Measurements from ENCODE around the gene NOL3. TPM values are rescaled to one million over a fixed set of nuclear protein-coding genes. Genes with fewer than 3 reads are reported as not detected.

The NOL3 gene
- total and polyA plus RNA-seq, 9 of the 15 experiments (the other 6 are each of a cell fraction or from before 2014, with no cell fraction given) = 0.45 to 14.0 (median 5.4) TPM

- TF ChIP-seq MNT (conservative IDR thresholded peaks at IDR 0.05) (no peak; a peak in 1 of 4 replicates), RAD21 (CRISPR knock-in tag; conservative IDR thresholded peaks at IDR 0.05 in 1 of 2, IDR thresholded peaks at IDR 0.05 in 1 of 2) (peak; percentile 83 to 91), NFE2 (IDR thresholded peaks at IDR 0.05; ENCODE audit: low read depth) (no peak), CTBP1 (IDR thresholded peaks at IDR 0.05; ENCODE audit: borderline replicate concordance) (peak; percentile 96), AFF4 (CRISPR knock-in tag; IDR thresholded peaks at IDR 0.05) (no peak), SAFB (IDR thresholded peaks at IDR 0.05; ENCODE audit: borderline replicate concordance, low read depth, low read length) (no peak), ZNF165 (CRISPR knock-in tag; IDR thresholded peaks at IDR 0.05; ENCODE audit: borderline replicate concordance) (no peak), ZNF79 (CRISPR knock-in tag; IDR thresholded peaks at IDR 0.05; ENCODE audit: low read depth) (no peak), SIRT6 (IDR thresholded peaks at IDR 0.05; ENCODE audit: low read depth, low read length) (no peak), HIVEP1 (CRISPR knock-in tag; IDR thresholded peaks at IDR 0.05) (no peak), PRPF4 (IDR thresholded peaks at IDR 0.05; ENCODE audit: insufficient read depth, low read depth, low read length, poor library complexity, severe bottlenecking) (no peak), ID3 (CRISPR knock-in tag; IDR thresholded peaks at IDR 0.05) (no peak), ID3 (tag; IDR thresholded peaks at IDR 0.05) (0 out of 2 replicates have a peak, but pooled peaks have one; percentile 30), MCM3 (IDR thresholded peaks at IDR 0.05) (no peak), NFE2L1 (tag; IDR thresholded peaks at IDR 0.05; ENCODE audit: borderline replicate concordance, low read depth) (no peak), NRF1 (conservative IDR thresholded peaks at IDR 0.05 in 1 of 2, IDR thresholded peaks at IDR 0.05 in 1 of 2) (peak; percentile 70 to 77), MAX (CRISPR knock-in tag; IDR thresholded peaks at IDR 0.05) (peak; percentile 45), SAFB2 (IDR thresholded peaks at IDR 0.05; ENCODE audit: borderline replicate concordance, low read depth, low read length, severe bottlenecking) (no peak), ILK (tag; IDR thresholded peaks at IDR 0.05; ENCODE audit: borderline replicate concordance, low read depth) (no peak), ZNF274 (IDR thresholded peaks at IDR 0.05; ENCODE audit: borderline replicate concordance, low read depth, low read length) (no peak), CCAR2 (IDR thresholded peaks at IDR 0.05; ENCODE audit: low read depth, low read length) (no peak), ARHGAP35 (IDR thresholded peaks at IDR 0.05; ENCODE audit: partially characterized antibody) (no peak)
Measured at GRCh38 chr16:67155295-67156142, 14.8 kb upstream of the NOL3 start (continued).
